Mesenchymal stem cell (in vitro differentiated cells and primary cell): ENCODE results near the gene SERBP1.

ENCODE experiments used
- DNase-seq: peaks from one replicate; pipeline ENCODE4 v3.0.0-alpha.2; 2013
- H2AFZ ChIP-seq: one replicate; pipeline ENCODE4 v1.6.1; 2013; ENCODE audit warnings: low read depth, mild to moderate bottlenecking, control low read depth, inconsistent platforms, low read length, moderate library complexity
- H2AK5ac ChIP-seq: 2 replicates; pipeline ENCODE4 v1.6.1; 2013; ENCODE audit warnings: low read length, moderate library complexity, mild to moderate bottlenecking, inconsistent platforms; ENCODE audit not compliant: severe bottlenecking
- H2BK120ac ChIP-seq: one replicate; pipeline ENCODE4 v1.6.1; 2013; ENCODE audit warnings: low read depth, mild to moderate bottlenecking, inconsistent platforms, low read length, moderate library complexity
- H2BK12ac ChIP-seq, 2 experiments: one replicate each; pipeline ENCODE4 v1.6.1; 2013; ENCODE audit warnings: inconsistent platforms in 2 of 2, low read length in 2 of 2, mild to moderate bottlenecking in 2 of 2, moderate library complexity in 2 of 2, control low read depth in 1 of 2
- H2BK15ac ChIP-seq: one replicate; pipeline ENCODE4 v1.6.1; 2013; ENCODE audit warnings: mild to moderate bottlenecking, low read depth, inconsistent platforms; ENCODE audit not compliant: poor library complexity, severe bottlenecking
- H2BK5ac ChIP-seq: 2 replicates; pipeline ENCODE4 v1.6.1; 2013; ENCODE audit warnings: low read depth, mild to moderate bottlenecking, low read length, control low read depth, inconsistent platforms; ENCODE audit not compliant: poor library complexity, severe bottlenecking
- H3K14ac ChIP-seq, 2 experiments: one replicate each; pipeline ENCODE4 v1.6.1; 2013; ENCODE audit warnings: inconsistent platforms in 2 of 2, low read length in 2 of 2, control low read depth in 1 of 2, mild to moderate bottlenecking in 1 of 2, moderate library complexity in 1 of 2
- H3K18ac ChIP-seq, 2 experiments: one replicate each; pipeline ENCODE4 v1.6.1; 2013; ENCODE audit warnings: inconsistent platforms in 2 of 2, low read length in 2 of 2, control low read depth in 1 of 2, low read depth in 1 of 2, mild to moderate bottlenecking in 1 of 2
- H3K23ac ChIP-seq, 2 experiments: one replicate each; pipeline ENCODE4 v1.6.1; 2013; ENCODE audit warnings: inconsistent platforms in 2 of 2, low read length in 2 of 2, mild to moderate bottlenecking in 2 of 2, moderate library complexity in 2 of 2, control low read depth in 1 of 2
- H3K27ac ChIP-seq: 2 replicates; pipeline ENCODE4 v1.5.1; 2013; ENCODE audit warnings: mild to moderate bottlenecking, moderate library complexity, low read length, control low read depth, inconsistent platforms; ENCODE audit not compliant: poor library complexity, severe bottlenecking
- H3K27me3 ChIP-seq, 2 experiments: 2 replicates each; pipeline versions ENCODE4 v1.6.1 to v1.7.0; 2013; ENCODE audit warnings: low read length in 2 of 2, mild to moderate bottlenecking in 2 of 2, moderate library complexity in 2 of 2, control low read depth in 1 of 2, inconsistent platforms in 1 of 2; ENCODE audit not compliant: control insufficient read depth in 1 of 2, insufficient read depth in 1 of 2
- H3K36me3 ChIP-seq, 2 experiments: 2 replicates each; pipeline versions ENCODE4 v1.6.1 to v1.7.0; 2013; ENCODE audit warnings: low read length in 2 of 2, control low read depth in 1 of 2, inconsistent platforms in 1 of 2, low read depth in 1 of 2, mild to moderate bottlenecking in 1 of 2; ENCODE audit not compliant: insufficient read depth in 2 of 2, control insufficient read depth in 1 of 2
- H3K4ac ChIP-seq, 2 experiments: one replicate each; pipeline ENCODE4 v1.6.1; 2013; ENCODE audit warnings: inconsistent platforms in 2 of 2, low read length in 2 of 2, mild to moderate bottlenecking in 2 of 2, moderate library complexity in 2 of 2, control low read depth in 1 of 2, low read depth in 1 of 2
- H3K4me1 ChIP-seq: 2 replicates; pipeline ENCODE4 v1.6.1; 2013; ENCODE audit warnings: low read depth, low read length, control low read depth; ENCODE audit not compliant: control insufficient read depth, insufficient read depth
- H3K4me2 ChIP-seq: 2 replicates; pipeline ENCODE4 v1.6.1; 2013; ENCODE audit warnings: low read length, mild to moderate bottlenecking, inconsistent platforms; ENCODE audit not compliant: poor library complexity, severe bottlenecking
- H3K4me3 ChIP-seq, 2 experiments: 2 replicates each; pipeline versions ENCODE4 v1.5.1 to v1.7.0; 2013; ENCODE audit warnings: low read length in 2 of 2, mild to moderate bottlenecking in 2 of 2, control low read depth in 1 of 2, low read depth in 1 of 2; ENCODE audit not compliant: insufficient read depth in 1 of 2
- H3K79me1 ChIP-seq: replicated peaks from 2 replicates; pipeline ENCODE4 v1.6.1; 2013; ENCODE audit warnings: mild to moderate bottlenecking, control low read depth, low read length, inconsistent platforms; ENCODE audit not compliant: poor library complexity, severe bottlenecking
- H3K9ac ChIP-seq: 2 replicates; pipeline ENCODE4 v1.7.0; 2013; ENCODE audit warnings: mild to moderate bottlenecking, low read length, moderate library complexity
- H3K9me3 ChIP-seq: 2 replicates; pipeline ENCODE4 v1.7.0; 2013; ENCODE audit warnings: mild to moderate bottlenecking, low read length; ENCODE audit not compliant: control insufficient read depth
- H4K8ac ChIP-seq: one replicate; pipeline ENCODE4 v1.6.1; 2013; ENCODE audit warnings: inconsistent platforms, mild to moderate bottlenecking, low read length, moderate library complexity
- H4K91ac ChIP-seq: one replicate; pipeline ENCODE4 v1.6.1; 2013; ENCODE audit warnings: mild to moderate bottlenecking, low read length, inconsistent platforms
- WGBS: methylation state at CpG from one replicate; pipeline ENCODE4 v1.1.7; 2013; ENCODE audit warnings: mixed read lengths; 5-methylcytosine and 5-hydroxymethylcytosine counted together

Gene SERBP1

GRCh38 chr1:67464746-67465145 is 34.5 kb upstream of the SERBP1 start:
- H3K9ac ChIP-seq = no peak overlapping the region
- no peaks in the 10 kb centered on the region for H3K36me3 ChIP-seq
- no peak overlapping the region for H3K18ac ChIP-seq
- no peak overlapping the region for H2BK15ac ChIP-seq
- H4K8ac ChIP-seq = no peak overlapping the region
- peaks cover 5 to 9% of the 10 kb centered on the region in 2 experiments for H3K27me3 ChIP-seq
- DNase-seq = no peak
- no peak overlapping the region for H3K14ac ChIP-seq
- H2BK12ac ChIP-seq = no peak overlapping the region
- H3K79me1 ChIP-seq = no peaks in the 10 kb centered on the region
- H3K27ac ChIP-seq = no peak overlapping the region
- no peak overlapping the region for H4K91ac ChIP-seq
- no peak overlapping the region for H2AK5ac ChIP-seq
- 80% methylated on average over 5 of the region's 5 CpGs for WGBS
- H2BK5ac ChIP-seq = no peak overlapping the region
- no peaks in the 10 kb centered on the region for H3K4me1 ChIP-seq
- no peak overlapping the region for H3K4me2 ChIP-seq
- H3K4me3 ChIP-seq = no peak overlapping the region
- H3K23ac ChIP-seq = no peak overlapping the region
- no peak overlapping the region for H2BK120ac ChIP-seq
- H3K9me3 ChIP-seq = no peaks in the 10 kb centered on the region
- H3K4ac ChIP-seq = no peak overlapping the region
- H2AFZ ChIP-seq = no peak overlapping the region

GRCh38 chr1:67464058-67464457 is 33.9 kb upstream of the SERBP1 start:
- Histone ChIP-seq H3K36me3 (no peaks in the 10 kb centered on the region), H2BK12ac (no peak overlapping the region), H3K79me1 (no peaks in the 10 kb centered on the region), H3K14ac (no peak overlapping the region), H3K4me3 (no peak overlapping the region), H2BK15ac (no peak overlapping the region), H3K9ac (no peak overlapping the region), H4K8ac (no peak overlapping the region), H2BK120ac (no peak overlapping the region), H2AK5ac (no peak overlapping the region), H3K9me3 (no peaks in the 10 kb centered on the region), H3K4ac (no peak overlapping the region), H3K27ac (no peak overlapping the region), H3K27me3 (peaks cover 5 to 9% of the 10 kb centered on the region in 2 experiments), H3K23ac (no peak overlapping the region), H4K91ac (no peak overlapping the region), H3K4me2 (no peak overlapping the region), H2AFZ (no peak overlapping the region), H3K18ac (no peak overlapping the region), H2BK5ac (no peak overlapping the region), H3K4me1 (peaks cover under 1% of the 10 kb centered on the region)
- no peak for DNase-seq
- 93% methylated on average over 2 of the region's 2 CpGs for WGBS

DNA sequence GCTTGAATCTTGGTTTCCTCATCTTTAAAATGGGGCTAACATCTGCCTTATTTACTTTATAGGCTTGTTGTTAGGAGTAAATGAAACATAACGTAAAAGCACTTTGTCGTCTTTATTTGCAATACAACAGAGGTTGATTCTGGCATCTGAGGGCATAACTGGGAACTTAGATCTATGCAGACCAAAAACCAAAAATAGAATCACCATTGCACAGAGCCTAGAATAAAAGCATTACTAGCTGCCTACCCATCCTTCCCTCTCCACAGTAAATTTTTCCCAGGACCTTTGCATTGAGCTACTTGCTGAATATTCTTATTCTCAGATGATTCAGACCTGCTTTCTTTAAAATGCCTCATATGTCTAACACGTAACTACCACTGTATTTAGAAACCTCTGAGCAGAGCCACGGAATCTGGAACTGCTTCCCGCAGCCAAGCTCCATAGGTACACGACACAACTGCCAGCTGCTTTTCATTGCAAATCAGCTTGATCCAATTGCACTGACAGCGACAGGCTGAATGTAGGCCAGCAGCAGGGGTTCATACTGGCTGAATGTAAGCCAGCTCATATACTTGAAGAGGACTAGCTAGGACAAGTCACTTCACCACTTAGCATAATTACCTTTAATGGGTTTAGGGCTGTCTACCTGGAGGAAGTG is 33.2 kb upstream of the SERBP1 start:
- Histone ChIP-seq H4K8ac (no peak overlapping the region), H3K14ac (no peak overlapping the region), H2BK15ac (no peak overlapping the region)

GRCh38 chr1:67460676-67461500 is 30.7 kb upstream of the SERBP1 start:
- H3K27me3 ChIP-seq = peaks cover 5 to 6% of the 10 kb centered on the region in 2 experiments
- H3K4me1 ChIP-seq = peaks cover 2% of the 10 kb centered on the region
- H2BK5ac ChIP-seq = no peak overlapping the region
- H2BK120ac ChIP-seq = no peak overlapping the region
- H3K14ac ChIP-seq = no peak overlapping the region
- H3K18ac ChIP-seq = no peak overlapping the region
- H2BK15ac ChIP-seq = no peak overlapping the region
- no peaks in the 10 kb centered on the region for H3K79me1 ChIP-seq
- no peak overlapping the region for H3K23ac ChIP-seq
- H3K4me3 ChIP-seq = peak overlapping the region in 1 of 2 experiments; percentile 42
- no peak overlapping the region for H4K8ac ChIP-seq
- H3K36me3 ChIP-seq = no peaks in the 10 kb centered on the region
- no peak overlapping the region for H3K4ac ChIP-seq
- DNase-seq = no peak
- H3K4me2 ChIP-seq = no peak overlapping the region
- H2AK5ac ChIP-seq = no peak overlapping the region
- 84% methylated on average over 8 of the region's 9 CpGs for WGBS
- H3K27ac ChIP-seq = no peak overlapping the region
- no peak overlapping the region for H2AFZ ChIP-seq
- H3K9ac ChIP-seq = no peak overlapping the region
- H2BK12ac ChIP-seq = no peak overlapping the region
- no peak overlapping the region for H4K91ac ChIP-seq
- no peaks in the 10 kb centered on the region for H3K9me3 ChIP-seq

More for the DNA sequence above, 33.2 kb upstream of the SERBP1 start:
- Histone ChIP-seq H3K18ac (no peak overlapping the region), H2BK5ac (no peak overlapping the region), H2AFZ (no peak overlapping the region), H3K36me3 (no peaks in the 10 kb centered on the region), H3K79me1 (no peaks in the 10 kb centered on the region), H2BK12ac (no peak overlapping the region), H3K4me1 (peaks cover 2% of the 10 kb centered on the region), H2AK5ac (no peak overlapping the region), H3K4ac (no peak overlapping the region), H3K23ac (no peak overlapping the region), H3K4me2 (no peak overlapping the region), H3K27ac (no peak overlapping the region), H3K27me3 (peaks cover 5 to 9% of the 10 kb centered on the region in 2 experiments), H3K4me3 (no peak overlapping the region), H4K91ac (no peak overlapping the region), H3K9ac (no peak overlapping the region), H3K9me3 (no peaks in the 10 kb centered on the region), H2BK120ac (no peak overlapping the region)
- no peak for DNase-seq
- 66% methylated on average over 7 of the region's 7 CpGs for WGBS
